Testis (tissue), 3 donors: ENCODE results near the gene IMMP2L. TPM values are rescaled to one million over a fixed set of nuclear protein-coding genes. Genes with fewer than 3 reads are reported as not detected.

Experiments used
- DNase-seq: peaks from one replicate; pipeline ENCODE4 v3.0.0-alpha.2; 2019
- H3K27ac ChIP-seq, 2 donors: fragments of 200-600 bp; sonication (generic); one replicate each; pipeline ENCODE4 v1.5.1; 2019
- H3K27me3 ChIP-seq: fragments of 200-600 bp; sonication (generic); one replicate; pipeline ENCODE4 v1.5.1; 2019
- H3K36me3 ChIP-seq: fragments of 200-600 bp; sonication (generic); one replicate; pipeline ENCODE4 v1.5.1; 2017; ENCODE audit warnings: low read depth; ENCODE audit errors: missing control alignments
- H3K4me1 ChIP-seq: fragments of 200-600 bp; sonication (generic); one replicate; pipeline ENCODE4 v1.5.1; 2019
- H3K4me3 ChIP-seq, 2 donors: fragments of 200-600 bp; sonication (generic); one replicate each; pipeline ENCODE4 v1.5.1; 2017 to 2019
- H3K9me3 ChIP-seq: fragments of 200-600 bp; sonication (generic); one replicate; pipeline ENCODE4 v1.5.1; 2017
- CTCF ChIP-seq, 3 experiments: fragments of 450-650 bp in 2 of 3; fragments of 200-600 bp in 1 of 3; sonication (generic) in 1 of 3; IDR thresholded peaks; one replicate each; pipeline ENCODE4 v1.5.1; 2016 to 2019; ENCODE audit warnings: antibody characterized with exemption in 3 of 3, mild to moderate bottlenecking in 2 of 3, moderate library complexity in 1 of 3
- POLR2A ChIP-seq: fragments of 450-650 bp; IDR thresholded peaks from one replicate; pipeline ENCODE4 v1.6.1; 2017; ENCODE audit warnings: antibody characterized with exemption, mild to moderate bottlenecking, moderate library complexity
- WGBS, 2 donors: methylation state at CpG; one replicate each; pipeline ENCODE4 v1.1.5; 2018; 5-methylcytosine and 5-hydroxymethylcytosine counted together
- intact Hi-C: fragments of 100-400 bp; cut with DNase I; formaldehyde crosslinking; loops from one replicate; pipeline ENCODE4 v1.15.1; 2023; ENCODE audit warnings: low total_unique reads
- polyA plus RNA-seq: library from polyadenylated mRNA; stranded (reverse); fragments of 350-450 nt; fragmentation: Illumina TruSeq; extraction: RNeasy Lipid Tissue Mini Kit (QIAGEN cat#74804); gene quantifications from one replicate; pipeline ENCODE4 v1.2.3, GENCODE V29; 2014; ENCODE audit warnings: low read depth, low replicate concordance; ENCODE audit not compliant: insufficient read depth
- total RNA-seq, 2 donors: library from RNA; depleted of rRNA; stranded (reverse); fragments of >200 nt; gene quantifications; one replicate each; pipeline ENCODE4 v1.2.3, GENCODE V29; 2016

IMMP2L gene
- total and polyA plus RNA-seq, 3 donors from 2014 or later, result 10.7 to 12.4 (median 11.2) TPM

GRCh38 chr7:110830778-110831177, 731.5 kb downstream of the IMMP2L start:
- WGBS, 2 donors, result 47 to 76% methylated on average over 5 of the region's 5 CpGs
- DNase-seq, result peak; percentile 42
- H3K27ac ChIP-seq, result no peak overlapping the region

GRCh38 chr7:110827936-110828335, 734.4 kb downstream of the IMMP2L start:
- Histone ChIP-seq H3K4me3 (no peak overlapping the region), H3K36me3 (no peaks in the 10 kb centered on the region), H3K9me3 (no peaks in the 10 kb centered on the region), H3K27ac (no peak overlapping the region), H3K27me3 (no peaks in the 10 kb centered on the region), H3K4me1 (no peaks in the 10 kb centered on the region)
- 73 to 92% methylated on average over 2 of the region's 2 CpGs for WGBS, 2 donors
- TF ChIP-seq CTCF (IDR thresholded peaks at IDR 0.05) (no peak), POLR2A (no peak)
- DNase-seq, result no peak
- intact Hi-C loops, result no loop called here

More at GRCh38 chr7:110830778-110831177, 731.5 kb downstream of the IMMP2L start:
- no peak overlapping the region for H3K4me3 ChIP-seq
- no peaks in the 10 kb centered on the region for H3K9me3 ChIP-seq
- H3K27me3 ChIP-seq, result no peaks in the 10 kb centered on the region
- no peak for TF ChIP-seq CTCF (IDR thresholded peaks at IDR 0.05)
- TF ChIP-seq POLR2A, result no peak
- H3K4me1 ChIP-seq, result no peaks in the 10 kb centered on the region
- intact Hi-C loops, result no loop called here
- no peaks in the 10 kb centered on the region for H3K36me3 ChIP-seq

- H3K27ac ChIP-seq, result no peak overlapping the region
- no peaks in the 10 kb centered on the region for H3K27me3 ChIP-seq
- no peaks in the 10 kb centered on the region for H3K36me3 ChIP-seq
- WGBS, 2 donors, result 67 to 70% methylated on average over 1 of the region's 1 CpG
- TF ChIP-seq POLR2A, result no peak
- no peak for TF ChIP-seq CTCF (IDR thresholded peaks at IDR 0.05)
- intact Hi-C loops, result no loop called here
- no peaks in the 10 kb centered on the region for H3K9me3 ChIP-seq
- H3K4me1 ChIP-seq, result no peaks in the 10 kb centered on the region
- DNase-seq, result no peak
- no peak overlapping the region for H3K4me3 ChIP-seq
Observed at GRCh38 chr7:110827287-110827855, 734.9 kb downstream of the IMMP2L start.

- intact Hi-C loops, result no loop called here
Observed at GRCh38 chr7:110813986-110814385, 748.3 kb downstream of the IMMP2L start.

More at GRCh38 chr7:110813986-110814385, 748.3 kb downstream of the IMMP2L start:
- Histone ChIP-seq H3K4me3 (no peak overlapping the region), H3K27me3 (no peaks in the 10 kb centered on the region), H3K36me3 (no peaks in the 10 kb centered on the region), H3K27ac (no peak overlapping the region), H3K9me3 (no peaks in the 10 kb centered on the region), H3K4me1 (no peaks in the 10 kb centered on the region)
- 64 to 69% methylated on average over 2 of the region's 2 CpGs for WGBS, 2 donors
- no peak for DNase-seq
- no peak for TF ChIP-seq CTCF (IDR thresholded peaks at IDR 0.05)
